Esophagus muscularis mucosa (tissue), 4 donors: ENCODE results near the gene PGRMC1. TPM values are rescaled to one million over a fixed set of nuclear protein-coding genes. Genes with fewer than 3 reads are reported as not detected.
"Not testable (repeated sequence)": the region's sequence is repeated elsewhere in the genome, so short reads cannot be mapped to it uniquely, and the experiment has no call there.

ENCODE experiments used
- DNase-seq: peaks from one replicate; pipeline ENCODE4 v3.0.0-alpha.2; 2017; ENCODE audit errors: extremely low spot score
- H3K27ac ChIP-seq, 4 donors: fragments of 200-600 bp; sonication (generic); replicated peaks in 1 of 4; 1 replicate in 3 of 4; 2 replicates in 1 of 4; pipeline ENCODE4 v1.5.1; 2016 to 2019; ENCODE audit warnings: mild to moderate bottlenecking in 1 of 4
- H3K27me3 ChIP-seq, 4 donors: fragments of 200-600 bp; sonication (generic); one replicate each; pipeline versions ENCODE4 v1.5.1 to v1.6.0; 2016 to 2019
- H3K36me3 ChIP-seq, 4 donors: fragments of 200-600 bp; sonication (generic); one replicate each; pipeline ENCODE4 v1.5.1; 2016 to 2019
- H3K4me1 ChIP-seq, 4 donors: fragments of 200-600 bp; sonication (generic); one replicate each; pipeline ENCODE4 v1.5.1; 2016 to 2019
- H3K4me3 ChIP-seq, 4 donors: fragments of 200-600 bp; sonication (generic); 1 replicate in 2 of 4; 2 replicates in 2 of 4; pipeline ENCODE4 v1.5.1; 2016 to 2019; ENCODE audit warnings: mild to moderate bottlenecking in 4 of 4, moderate library complexity in 1 of 4
- H3K9me3 ChIP-seq, 4 donors: fragments of 200-600 bp; sonication (generic); 1 replicate in 3 of 4; 2 replicates in 1 of 4; pipeline ENCODE4 v1.5.1; 2016 to 2019
- EP300 ChIP-seq: sonication (generic); formaldehyde crosslinking; IDR thresholded peaks from one replicate; pipeline ENCODE4 v1.6.1; 2017; ENCODE audit warnings: antibody characterized with exemption
- POLR2A ChIP-seq: fragments of 450-650 bp; IDR thresholded peaks from one replicate; pipeline ENCODE4 v1.6.1; 2017; ENCODE audit warnings: antibody characterized with exemption, moderate library complexity, mild to moderate bottlenecking, low read depth
- POLR2AphosphoS5 ChIP-seq, 2 donors: sonication (generic); formaldehyde crosslinking; IDR thresholded peaks; one replicate each; pipeline ENCODE4 v1.6.1; 2017; ENCODE audit warnings: antibody characterized with exemption in 2 of 2
- WGBS: methylation state at CpG from one replicate; pipeline ENCODE4 v1.1.5; 2018; 5-methylcytosine and 5-hydroxymethylcytosine counted together
- intact Hi-C: fragments of 100-400 bp; cut with DNase I; formaldehyde crosslinking; loops from one replicate; pipeline ENCODE4 v1.15.1; 2023
- total RNA-seq, 4 donors: library from RNA; depleted of rRNA; stranded (reverse); fragments of >200 nt; gene quantifications; one replicate each; pipeline versions ENCODE4 v1.1.0 to v1.2.1, GENCODE V29; 2016
- TF ChIP-seq, protein P1 (sequence below), 3 experiments: fragments of 200-600 bp in 2 of 3; fragments of 450-650 bp in 1 of 3; sonication (generic) in 2 of 3; IDR thresholded peaks; one replicate each; pipeline ENCODE4 v1.5.1; 2017 to 2019; ENCODE audit warnings: antibody characterized with exemption in 3 of 3, mild to moderate bottlenecking in 2 of 3, moderate library complexity in 1 of 3

PGRMC1 gene
- total RNA-seq, 4 donors from 2014 or later, result 94.7 to 152 (median 138) TPM

DNA sequence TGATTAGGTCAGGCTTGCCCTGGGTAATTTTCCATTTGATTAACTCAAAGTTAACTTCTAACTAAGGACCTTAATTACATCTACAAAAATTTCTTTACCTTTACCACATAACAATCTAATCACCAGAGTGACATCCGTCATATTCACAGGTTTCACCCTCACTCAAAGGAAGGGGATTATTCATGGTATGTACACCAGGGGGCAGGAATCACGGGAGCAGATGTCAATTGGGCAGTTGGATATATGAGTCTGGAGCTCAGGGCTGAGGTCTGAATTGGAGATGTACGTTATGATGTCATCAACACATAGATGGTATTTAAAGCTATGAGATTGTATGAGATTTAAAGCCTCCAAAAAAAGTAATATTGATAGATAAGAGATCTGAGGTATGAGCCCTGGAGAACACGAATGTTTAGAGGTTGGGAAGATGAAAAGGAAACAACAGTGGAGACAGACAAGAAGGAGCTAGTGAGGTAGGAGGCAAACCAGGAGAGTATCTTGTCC is 52.9 kb downstream of the PGRMC1 start:
- no peaks in the 10 kb centered on the region for H3K4me1 ChIP-seq
- no peak overlapping the region for H3K27ac ChIP-seq
- H3K4me3 ChIP-seq, result no peak overlapping the region
- H3K9me3 ChIP-seq, result no peaks in the 10 kb centered on the region
- no peaks in the 10 kb centered on the region for H3K36me3 ChIP-seq
- TF ChIP-seq EP300 (no peak), POLR2A (no peak), POLR2AphosphoS5 (IDR thresholded peaks at IDR 0.05) (no peak)
- TF ChIP-seq, protein P1, sequence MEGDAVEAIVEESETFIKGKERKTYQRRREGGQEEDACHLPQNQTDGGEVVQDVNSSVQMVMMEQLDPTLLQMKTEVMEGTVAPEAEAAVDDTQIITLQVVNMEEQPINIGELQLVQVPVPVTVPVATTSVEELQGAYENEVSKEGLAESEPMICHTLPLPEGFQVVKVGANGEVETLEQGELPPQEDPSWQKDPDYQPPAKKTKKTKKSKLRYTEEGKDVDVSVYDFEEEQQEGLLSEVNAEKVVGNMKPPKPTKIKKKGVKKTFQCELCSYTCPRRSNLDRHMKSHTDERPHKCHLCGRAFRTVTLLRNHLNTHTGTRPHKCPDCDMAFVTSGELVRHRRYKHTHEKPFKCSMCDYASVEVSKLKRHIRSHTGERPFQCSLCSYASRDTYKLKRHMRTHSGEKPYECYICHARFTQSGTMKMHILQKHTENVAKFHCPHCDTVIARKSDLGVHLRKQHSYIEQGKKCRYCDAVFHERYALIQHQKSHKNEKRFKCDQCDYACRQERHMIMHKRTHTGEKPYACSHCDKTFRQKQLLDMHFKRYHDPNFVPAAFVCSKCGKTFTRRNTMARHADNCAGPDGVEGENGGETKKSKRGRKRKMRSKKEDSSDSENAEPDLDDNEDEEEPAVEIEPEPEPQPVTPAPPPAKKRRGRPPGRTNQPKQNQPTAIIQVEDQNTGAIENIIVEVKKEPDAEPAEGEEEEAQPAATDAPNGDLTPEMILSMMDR (IDR thresholded peaks at IDR 0.05), result no peak
- DNase-seq, result no peak
- H3K27me3 ChIP-seq, result no peaks in the 10 kb centered on the region
- intact Hi-C loops, result no loop called here
- 75% methylated on average over 4 of the region's 4 CpGs for WGBS

DNA sequence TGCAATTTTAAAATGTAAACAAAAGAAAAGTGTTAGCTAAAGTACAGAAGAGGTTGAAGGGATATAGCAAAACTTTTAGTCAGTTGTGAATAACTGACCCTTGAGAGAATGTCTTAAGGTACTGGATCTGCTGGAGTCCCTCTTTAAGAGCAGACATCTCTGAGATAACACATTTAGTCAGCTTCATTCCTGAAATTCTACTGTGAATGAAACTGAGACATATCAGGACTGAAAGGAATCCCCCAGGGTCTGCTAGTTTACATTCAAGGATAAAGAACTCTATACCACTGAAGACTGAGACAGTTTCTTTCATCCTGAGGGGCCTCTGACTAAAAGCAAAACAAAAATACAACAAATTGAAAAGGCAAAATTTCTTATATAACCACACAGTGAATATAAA is 54.4 kb downstream of the PGRMC1 start:
- intact Hi-C loops, result no loop called here
- H3K9me3 ChIP-seq, result no peaks in the 10 kb centered on the region
- H3K4me1 ChIP-seq, result no peaks in the 10 kb centered on the region
- no peak overlapping the region for H3K4me3 ChIP-seq
- H3K36me3 ChIP-seq, result no peaks in the 10 kb centered on the region
- no peak for TF ChIP-seq POLR2AphosphoS5 (IDR thresholded peaks at IDR 0.05)
- no peak for TF ChIP-seq POLR2A
- TF ChIP-seq, protein P1 (IDR thresholded peaks at IDR 0.05), result no peak
- no peak for TF ChIP-seq EP300
- no peaks in the 10 kb centered on the region for H3K27me3 ChIP-seq
- H3K27ac ChIP-seq, result no peak overlapping the region
- no peak for DNase-seq

DNA sequence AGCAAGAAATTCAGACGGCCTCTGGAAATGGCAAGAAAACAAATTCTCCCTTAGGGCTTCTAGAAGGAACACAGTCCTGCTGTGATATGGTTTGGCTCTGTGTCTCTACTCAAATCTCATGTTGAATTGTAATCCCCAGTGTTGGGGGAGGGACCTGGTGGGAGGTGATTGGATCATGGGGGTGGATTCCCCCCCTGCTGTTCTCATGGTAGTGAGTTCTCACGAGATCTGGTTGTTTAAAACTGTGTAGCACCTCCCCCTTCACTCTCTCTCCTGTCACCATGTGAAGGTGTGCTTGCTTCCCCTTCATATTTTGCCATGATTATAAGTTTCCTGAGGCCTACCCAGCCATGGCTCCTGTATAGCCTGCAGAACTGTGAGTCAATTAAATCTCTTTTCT is 55.2 kb downstream of the PGRMC1 start:
- H3K4me1 ChIP-seq, H3K27me3 ChIP-seq, DNase-seq, H3K4me3 ChIP-seq, H3K9me3 ChIP-seq, H3K36me3 ChIP-seq, intact Hi-C loops, H3K27ac ChIP-seq: not testable (repeated sequence)
- WGBS, result 32% methylated on average over 2 of the region's 2 CpGs

DNA sequence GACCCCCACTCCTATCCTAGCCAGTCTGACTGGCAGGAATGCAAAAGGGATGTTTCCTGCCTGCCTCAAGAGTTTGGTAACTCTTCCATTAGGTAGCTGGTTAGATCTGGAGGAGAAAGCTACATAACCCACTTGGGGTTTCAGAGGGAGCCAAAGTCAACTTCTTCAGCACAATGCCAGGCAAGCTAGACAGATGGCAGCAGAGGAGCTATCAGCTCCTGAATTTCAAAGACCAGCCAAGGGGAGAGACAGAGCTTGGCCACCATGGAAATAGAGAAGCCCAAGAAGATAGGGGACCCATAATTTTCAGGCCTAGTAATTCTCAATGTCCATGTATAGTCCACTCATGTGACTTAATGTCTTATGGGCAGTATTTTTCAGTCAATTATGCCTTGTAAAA is 56.4 kb downstream of the PGRMC1 start:
- H3K9me3 ChIP-seq, result peaks cover 0 to 4% (median 0%) of the 10 kb centered on the region in 4 donors
- no peak for TF ChIP-seq POLR2AphosphoS5 (IDR thresholded peaks at IDR 0.05)
- no peak for TF ChIP-seq EP300
- TF ChIP-seq POLR2A, result no peak

More for the DNA sequence above, 56.4 kb downstream of the PGRMC1 start:
- Histone ChIP-seq H3K4me3 (no peak overlapping the region), H3K36me3 (no peaks in the 10 kb centered on the region), H3K27ac (no peak overlapping the region), H3K27me3 (no peaks in the 10 kb centered on the region), H3K4me1 (no peaks in the 10 kb centered on the region)
- intact Hi-C loops, result no loop called here
- no peak for DNase-seq

Other genes with a start within 250 kb of the PGRMC1 start
- gene CT47C1, start 163.3 kb upstream of the PGRMC1 start, total RNA-seq, result not detected
- not detected for gene KIAA1210, start 108.5 kb upstream of the PGRMC1 start, total RNA-seq
- 10 to 100 TPM in 3 of 4 donors, 1 to 10 TPM in 1; 6.6 to 15.4 (median 13.0) TPM for gene SLC25A43, start 163.1 kb downstream of the PGRMC1 start, total RNA-seq
- 100 to 1,000 TPM; 268 to 328 (median 299) TPM for gene SLC25A5, start 232.2 kb downstream of the PGRMC1 start, total RNA-seq